GM21367 (cell line): ENCODE measurements around the gene SCRT2.

Experiments used
- ATAC-seq: cut with Tn5 transposase; IDR thresholded peaks from one replicate; pipeline ENCODE4 v1.9.1; 2021; ENCODE audit not compliant: unreplicated experiment

Gene SCRT2

GRCh38 chr20:672963-673602 lies 2.5 kb downstream of the SCRT2 start:
- ATAC-seq = no peak

GRCh38 chr20:671252-672030 lies 4.2 kb downstream of the SCRT2 start:
- ATAC-seq = no peak

GRCh38 chr20:669573-669972 lies 6.0 kb downstream of the SCRT2 start:
- no peak for ATAC-seq

- ATAC-seq = no peak
These were observed 7.0 kb downstream of the SCRT2 start for GRCh38 chr20:668638-669037.

GRCh38 chr20:668050-668449 lies 7.6 kb downstream of the SCRT2 start:
- no peak for ATAC-seq

- no peak for ATAC-seq
These were observed 8.1 kb downstream of the SCRT2 start for GRCh38 chr20:667351-668034.

GRCh38 chr20:666877-667276 lies 8.7 kb downstream of the SCRT2 start:
- no peak for ATAC-seq

GRCh38 chr20:665276-665675 lies 10.3 kb downstream of the SCRT2 start:
- ATAC-seq = no peak

GRCh38 chr20:664576-664975 lies 11.0 kb downstream of the SCRT2 start:
- no peak for ATAC-seq

- no peak for ATAC-seq
These were observed 11.5 kb downstream of the SCRT2 start for GRCh38 chr20:664151-664550.

GRCh38 chr20:663315-664090 lies 12.1 kb downstream of the SCRT2 start:
- ATAC-seq = no peak

- no peak for ATAC-seq
These were observed 13.1 kb downstream of the SCRT2 start for GRCh38 chr20:662277-663192.

GRCh38 chr20:661474-662270 lies 13.9 kb downstream of the SCRT2 start:
- no peak for ATAC-seq

GRCh38 chr20:658731-659291 lies 16.8 kb downstream of the SCRT2 start:
- ATAC-seq = no peak

- no peak for ATAC-seq
These were observed 17.4 kb downstream of the SCRT2 start for GRCh38 chr20:658202-658601.

GRCh38 chr20:655726-656624 lies 19.6 kb downstream of the SCRT2 start:
- ATAC-seq = no peak

GRCh38 chr20:654417-654750 lies 21.2 kb downstream of the SCRT2 start:
- ATAC-seq = no peak
